GM13976 (cell line): ENCODE data around the gene NOTCH4.

Experiments used
- DNase-seq: peaks from one replicate; pipeline ENCODE4 v3.0.0; 2012; ENCODE audit warnings: low spot score
- CTCF ChIP-seq: IDR thresholded peaks from 2 replicates; pipeline ENCODE4 v1.5.1; 2012; ENCODE audit warnings: borderline replicate concordance, mild to moderate bottlenecking; ENCODE audit not compliant: insufficient read depth; ENCODE audit errors: extremely low read depth, missing control alignments, control extremely low read depth
- in situ Hi-C: fragments of 300-500 bp; cut with MboI; formaldehyde crosslinking; loops from one replicate; pipeline ENCODE4 v1.12.0; 2022; ENCODE audit warnings: low sequenced_read_pairs, mixed read lengths, inconsistent platforms; ENCODE audit not compliant: unreplicated experiment

The NOTCH4 gene

GRCh38 chr6:32163559-32164258, 60.2 kb downstream of the NOTCH4 start:
- DNase-seq, result no peak
- TF ChIP-seq CTCF, result no peak
- in situ Hi-C loops, result no loop called here

- DNase-seq, result no peak
- TF ChIP-seq CTCF, result no peak
- in situ Hi-C loops, result no loop called here
Observed at GRCh38 chr6:32158052-32158451, 65.8 kb downstream of the NOTCH4 start.

GRCh38 chr6:32156891-32157290, 67.0 kb downstream of the NOTCH4 start:
- DNase-seq, result no peak
- TF ChIP-seq CTCF, result no peak
- in situ Hi-C loops, result no loop called here

GRCh38 chr6:32154514-32155161, 69.2 kb downstream of the NOTCH4 start:
- peak; percentile 70 for TF ChIP-seq CTCF
- in situ Hi-C loops, result no loop called here

GRCh38 chr6:32153564-32154513, 70.0 kb downstream of the NOTCH4 start, which contains the start of gene PPT2:
Gene PPT2 (plus strand): TSS chr6:32154141. CDS start chr6:32154595, 454 bp downstream.
- TF ChIP-seq CTCF, result no peak
- in situ Hi-C loops, result no loop called here
- peak; percentile 84 for DNase-seq

More at GRCh38 chr6:32154514-32155161, 69.2 kb downstream of the NOTCH4 start:
- peak; percentile 90 for DNase-seq
